Vagina (tissue), 2 donors: ENCODE measurements around the gene PCGF1. TPM values are rescaled to one million over a fixed set of nuclear protein-coding genes. Genes with fewer than 3 reads are reported as not detected.

Experiments used
- DNase-seq, 2 donors: peaks; one replicate each; pipeline ENCODE4 v3.0.0-alpha.2; 2017; ENCODE audit errors: extremely low spot score in 2 of 2
- H3K27ac ChIP-seq: fragments of 200-600 bp; sonication (generic); one replicate; pipeline ENCODE4 v1.5.1; 2019
- H3K27me3 ChIP-seq: fragments of 200-600 bp; sonication (generic); one replicate; pipeline ENCODE4 v1.5.1; 2019
- H3K36me3 ChIP-seq, 2 donors: fragments of 200-600 bp; sonication (generic); one replicate each; pipeline ENCODE4 v1.5.1; 2017 to 2019
- H3K4me1 ChIP-seq: fragments of 200-600 bp; sonication (generic); one replicate; pipeline ENCODE4 v1.5.1; 2019
- H3K4me3 ChIP-seq, 2 donors: fragments of 200-600 bp; sonication (generic); 1 replicate in 1 of 2; 2 replicates in 1 of 2; pipeline ENCODE4 v1.5.1; 2016 to 2019
- H3K9me3 ChIP-seq: fragments of 200-600 bp; sonication (generic); one replicate; pipeline ENCODE4 v1.5.1; 2019
- POLR2A ChIP-seq, 2 donors: fragments of 450-650 bp; IDR thresholded peaks; one replicate each; pipeline ENCODE4 v1.6.1; 2017; ENCODE audit warnings: antibody characterized with exemption in 2 of 2, mild to moderate bottlenecking in 2 of 2, moderate library complexity in 2 of 2
- POLR2AphosphoS5 ChIP-seq, 2 donors: sonication (generic); formaldehyde crosslinking; IDR thresholded peaks; one replicate each; pipeline ENCODE4 v1.9.0; 2017; ENCODE audit warnings: antibody characterized with exemption in 2 of 2, mild to moderate bottlenecking in 2 of 2, low read depth in 1 of 2; ENCODE audit not compliant: insufficient read depth in 1 of 2
- intact Hi-C: fragments of 100-400 bp; cut with DNase I; formaldehyde crosslinking; loops from one replicate; pipeline ENCODE4 v1.15.1; 2023
- total RNA-seq: library from RNA; depleted of rRNA; stranded (reverse); fragments of >200 nt; gene quantifications from one replicate; pipeline ENCODE4 v1.2.3, GENCODE V29; 2016
- TF ChIP-seq, protein P1 (sequence below), 3 experiments: fragments of 450-650 bp in 2 of 3; fragments of 200-600 bp in 1 of 3; sonication (generic) in 1 of 3; IDR thresholded peaks; one replicate each; pipeline ENCODE4 v1.5.1; 2017 to 2019; ENCODE audit warnings: antibody characterized with exemption in 3 of 3, mild to moderate bottlenecking in 2 of 3, moderate library complexity in 2 of 3

The PCGF1 gene
- total RNA-seq, 1 donor from 2014 or later = 14.7 TPM

GRCh38 chr2:74503506-74504475, 3.7 kb downstream of the PCGF1 start:
- Histone ChIP-seq H3K27ac (peak overlapping the region; percentile 79), H3K27me3 (peaks cover 6% of the 10 kb centered on the region), H3K36me3 (peaks cover 0 to 21% of the 10 kb centered on the region in 2 donors), H3K4me3 (peak overlapping the region; percentile 57 to 62), H3K4me1 (peaks cover 65% of the 10 kb centered on the region), H3K9me3 (no peaks in the 10 kb centered on the region)
- TF ChIP-seq, protein P1, sequence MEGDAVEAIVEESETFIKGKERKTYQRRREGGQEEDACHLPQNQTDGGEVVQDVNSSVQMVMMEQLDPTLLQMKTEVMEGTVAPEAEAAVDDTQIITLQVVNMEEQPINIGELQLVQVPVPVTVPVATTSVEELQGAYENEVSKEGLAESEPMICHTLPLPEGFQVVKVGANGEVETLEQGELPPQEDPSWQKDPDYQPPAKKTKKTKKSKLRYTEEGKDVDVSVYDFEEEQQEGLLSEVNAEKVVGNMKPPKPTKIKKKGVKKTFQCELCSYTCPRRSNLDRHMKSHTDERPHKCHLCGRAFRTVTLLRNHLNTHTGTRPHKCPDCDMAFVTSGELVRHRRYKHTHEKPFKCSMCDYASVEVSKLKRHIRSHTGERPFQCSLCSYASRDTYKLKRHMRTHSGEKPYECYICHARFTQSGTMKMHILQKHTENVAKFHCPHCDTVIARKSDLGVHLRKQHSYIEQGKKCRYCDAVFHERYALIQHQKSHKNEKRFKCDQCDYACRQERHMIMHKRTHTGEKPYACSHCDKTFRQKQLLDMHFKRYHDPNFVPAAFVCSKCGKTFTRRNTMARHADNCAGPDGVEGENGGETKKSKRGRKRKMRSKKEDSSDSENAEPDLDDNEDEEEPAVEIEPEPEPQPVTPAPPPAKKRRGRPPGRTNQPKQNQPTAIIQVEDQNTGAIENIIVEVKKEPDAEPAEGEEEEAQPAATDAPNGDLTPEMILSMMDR (IDR thresholded peaks at IDR 0.05) = no peak
- peak in 1 of 2 donors; percentile 51 for TF ChIP-seq POLR2AphosphoS5 (IDR thresholded peaks at IDR 0.05; ENCODE audit: insufficient read depth in 1 of 2, low read depth in 1 of 2)
- DNase-seq = no peak
- intact Hi-C loops = no loop called here

DNA sequence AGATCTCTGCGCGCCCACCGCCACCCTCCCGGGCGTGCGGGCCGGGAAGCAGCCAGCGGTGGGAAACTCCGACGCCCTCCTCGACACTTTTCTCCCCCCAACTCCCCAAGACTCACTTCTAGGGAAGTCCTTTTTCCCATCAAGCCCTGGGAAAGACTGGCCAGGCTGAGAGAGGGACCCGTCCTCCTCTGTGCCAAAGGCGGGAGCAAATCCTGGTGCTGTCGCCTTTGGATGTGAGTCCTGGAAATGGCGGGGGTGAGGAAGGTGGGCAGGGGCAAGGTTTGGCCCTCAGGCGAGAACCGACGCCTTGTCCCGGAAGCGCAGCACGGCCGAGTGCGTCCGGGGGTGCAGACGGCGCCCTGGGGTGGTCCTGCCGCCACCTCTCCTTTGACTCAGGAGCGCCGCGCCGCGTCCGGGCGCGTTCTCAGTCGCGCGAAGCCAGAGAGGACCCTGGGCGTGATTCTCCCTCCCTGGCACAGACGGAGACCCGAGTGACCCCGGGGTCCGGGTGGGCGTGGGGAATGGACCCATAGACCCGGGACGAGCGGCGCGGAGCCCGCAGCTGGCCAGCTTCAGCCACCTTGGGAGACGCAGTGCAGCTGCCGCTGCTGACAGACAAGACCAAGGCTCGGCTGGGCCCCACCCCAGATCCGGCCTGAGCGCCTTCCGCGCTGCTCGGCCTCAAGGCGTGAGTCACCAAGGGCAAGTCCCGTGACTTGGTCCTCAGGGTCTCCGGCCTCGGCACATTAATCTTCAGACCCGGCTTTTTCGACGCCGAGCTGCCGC, 4.6 kb downstream of the PCGF1 start:
- no peak for DNase-seq
- TF ChIP-seq POLR2A (IDR thresholded peaks at IDR 0.05) (no peak), POLR2AphosphoS5 (IDR thresholded peaks at IDR 0.05; ENCODE audit: insufficient read depth in 1 of 2, low read depth in 1 of 2) (peak; percentile 67 to 72)
- TF ChIP-seq, protein P1 (IDR thresholded peaks at IDR 0.05) = no peak
- intact Hi-C loops = no loop called here
- Histone ChIP-seq H3K36me3 (peaks cover 0 to 21% of the 10 kb centered on the region in 2 donors), H3K27me3 (peaks cover 6% of the 10 kb centered on the region), H3K4me1 (peaks cover 67% of the 10 kb centered on the region), H3K4me3 (peak overlapping the region; percentile 57 to 62), H3K27ac (peak overlapping the region; percentile 79), H3K9me3 (no peaks in the 10 kb centered on the region)

DNA sequence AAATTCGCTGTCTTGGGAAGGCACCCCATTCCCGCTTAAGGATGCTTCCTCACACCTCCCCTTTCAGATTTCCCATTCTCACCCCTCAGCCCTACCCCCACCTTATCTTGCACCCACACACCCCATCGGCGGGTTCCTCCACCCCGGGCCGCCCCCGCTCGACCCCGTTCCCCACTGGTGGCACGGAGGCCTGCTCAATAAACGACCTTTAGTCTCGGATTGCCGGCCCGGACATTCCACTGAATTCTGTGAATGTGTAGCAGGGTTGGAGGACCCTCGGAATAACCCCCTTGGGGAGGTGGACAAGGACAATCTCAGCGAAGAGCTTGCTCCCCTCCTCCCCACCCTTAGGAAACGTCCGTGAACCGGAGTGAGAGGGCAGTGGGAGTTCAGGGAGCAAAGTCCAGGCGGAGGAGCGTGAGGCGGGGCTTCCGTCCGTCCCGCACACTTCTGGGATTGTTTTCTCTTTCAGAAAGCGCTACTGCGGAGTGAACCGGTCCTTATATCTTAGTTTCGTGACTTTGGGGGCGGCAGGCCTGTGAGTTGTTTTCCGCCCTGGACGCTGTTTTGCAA, 5.3 kb downstream of the PCGF1 start:
- peak overlapping the region; percentile 57 to 62 for H3K4me3 ChIP-seq
- H3K27ac ChIP-seq = peak overlapping the region; percentile 79
- H3K4me1 ChIP-seq = peaks cover 74% of the 10 kb centered on the region
- H3K27me3 ChIP-seq = peaks cover 7% of the 10 kb centered on the region
- no peaks in the 10 kb centered on the region for H3K9me3 ChIP-seq
- H3K36me3 ChIP-seq = peaks cover 0 to 21% of the 10 kb centered on the region in 2 donors
- TF ChIP-seq POLR2A (IDR thresholded peaks at IDR 0.05) = no peak
- TF ChIP-seq, protein P1 (IDR thresholded peaks at IDR 0.05) = no peak
- no peak for TF ChIP-seq POLR2AphosphoS5 (IDR thresholded peaks at IDR 0.05; ENCODE audit: insufficient read depth in 1 of 2, low read depth in 1 of 2)
- DNase-seq = no peak
- intact Hi-C loops = no loop called here

- H3K4me3 ChIP-seq = no peak overlapping the region
- peaks cover 10% of the 10 kb centered on the region for H3K27me3 ChIP-seq
- no peak overlapping the region for H3K27ac ChIP-seq
- H3K4me1 ChIP-seq = peaks cover 68% of the 10 kb centered on the region
- no peaks in the 10 kb centered on the region for H3K9me3 ChIP-seq
- no peak for DNase-seq
- peaks cover 0 to 20% of the 10 kb centered on the region in 2 donors for H3K36me3 ChIP-seq
- TF ChIP-seq POLR2AphosphoS5 (IDR thresholded peaks at IDR 0.05; ENCODE audit: insufficient read depth in 1 of 2, low read depth in 1 of 2) (no peak), POLR2A (IDR thresholded peaks at IDR 0.05) (no peak)
- TF ChIP-seq, protein P1 (IDR thresholded peaks at IDR 0.05) = no peak
- intact Hi-C loops = no loop called here
Measured at GRCh38 chr2:74501335-74502071, 6.0 kb downstream of the PCGF1 start.
